ENCODE results near the gene RAPGEF3.

RAPGEF3 gene

GRCh38 chr12:47736877-47737676, 21.6 kb downstream of the RAPGEF3 start:
- H3K27me3 ChIP-seq = no peaks in the 10 kb centered on the region
- H3K36me3 ChIP-seq = no peaks in the 10 kb centered on the region
- DNase-seq = peak; percentile 52
- H3K9me3 ChIP-seq = no peaks in the 10 kb centered on the region
- H3K4me1 ChIP-seq = peaks cover 10% of the 10 kb centered on the region
- TF ChIP-seq, protein P1, sequence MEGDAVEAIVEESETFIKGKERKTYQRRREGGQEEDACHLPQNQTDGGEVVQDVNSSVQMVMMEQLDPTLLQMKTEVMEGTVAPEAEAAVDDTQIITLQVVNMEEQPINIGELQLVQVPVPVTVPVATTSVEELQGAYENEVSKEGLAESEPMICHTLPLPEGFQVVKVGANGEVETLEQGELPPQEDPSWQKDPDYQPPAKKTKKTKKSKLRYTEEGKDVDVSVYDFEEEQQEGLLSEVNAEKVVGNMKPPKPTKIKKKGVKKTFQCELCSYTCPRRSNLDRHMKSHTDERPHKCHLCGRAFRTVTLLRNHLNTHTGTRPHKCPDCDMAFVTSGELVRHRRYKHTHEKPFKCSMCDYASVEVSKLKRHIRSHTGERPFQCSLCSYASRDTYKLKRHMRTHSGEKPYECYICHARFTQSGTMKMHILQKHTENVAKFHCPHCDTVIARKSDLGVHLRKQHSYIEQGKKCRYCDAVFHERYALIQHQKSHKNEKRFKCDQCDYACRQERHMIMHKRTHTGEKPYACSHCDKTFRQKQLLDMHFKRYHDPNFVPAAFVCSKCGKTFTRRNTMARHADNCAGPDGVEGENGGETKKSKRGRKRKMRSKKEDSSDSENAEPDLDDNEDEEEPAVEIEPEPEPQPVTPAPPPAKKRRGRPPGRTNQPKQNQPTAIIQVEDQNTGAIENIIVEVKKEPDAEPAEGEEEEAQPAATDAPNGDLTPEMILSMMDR (IDR thresholded peaks at IDR 0.05; ENCODE audit: low read depth, low read length) = no peak
- no peak overlapping the region for H3K4me3 ChIP-seq (ENCODE audit: low read depth, low read length)

DNA sequence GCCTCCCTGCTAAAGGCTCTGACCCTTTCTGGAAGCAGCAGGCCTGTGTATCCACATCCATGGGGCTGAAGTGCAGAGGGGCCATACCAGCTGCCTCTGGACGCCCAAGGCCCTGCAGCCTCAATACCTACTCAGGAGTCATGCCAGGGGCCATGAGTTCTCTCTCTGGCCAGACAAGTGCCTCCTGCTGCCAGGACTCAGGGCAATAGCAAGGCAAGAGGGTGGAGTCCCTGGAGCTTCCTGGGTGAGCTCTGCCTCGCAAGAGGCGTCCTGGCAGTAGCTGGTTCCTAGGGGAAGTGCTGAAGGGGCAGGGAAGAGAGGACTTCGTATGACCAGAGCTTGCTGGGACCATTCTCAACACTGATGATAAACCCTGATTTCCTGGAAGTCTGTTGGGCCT, 22.5 kb downstream of the RAPGEF3 start:
- DNase-seq = no peak
- Histone ChIP-seq H3K4me1 (peaks cover 9% of the 10 kb centered on the region), H3K4me3 (ENCODE audit: low read depth, low read length) (no peak overlapping the region), H3K27me3 (no peaks in the 10 kb centered on the region), H3K36me3 (no peaks in the 10 kb centered on the region), H3K9me3 (no peaks in the 10 kb centered on the region)
- TF ChIP-seq, protein P1 (IDR thresholded peaks at IDR 0.05; ENCODE audit: low read depth, low read length) = no peak

DNA sequence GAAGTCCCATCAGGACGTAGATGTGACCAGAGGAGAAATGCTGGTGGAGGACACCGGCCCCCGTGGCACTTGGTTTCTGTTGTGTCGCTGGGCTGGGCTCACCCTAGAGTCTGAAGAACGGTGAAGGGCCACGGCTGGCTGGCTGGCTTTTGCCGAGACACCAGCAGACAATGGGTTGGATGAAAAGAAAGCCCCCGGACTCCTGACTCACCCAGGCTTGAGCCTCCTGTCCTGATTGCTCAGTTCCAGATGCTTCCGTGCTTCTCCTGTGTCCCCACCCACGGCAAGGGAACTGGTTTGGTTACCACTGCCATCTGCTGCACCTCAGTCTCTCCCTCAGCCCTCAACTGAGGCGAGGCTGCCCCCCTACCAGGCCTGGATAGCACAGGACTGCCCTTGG, 23.0 kb downstream of the RAPGEF3 start:
- Histone ChIP-seq H3K27me3 (no peaks in the 10 kb centered on the region), H3K9me3 (no peaks in the 10 kb centered on the region), H3K36me3 (no peaks in the 10 kb centered on the region), H3K4me1 (peaks cover 5% of the 10 kb centered on the region), H3K4me3 (ENCODE audit: low read depth, low read length) (no peak overlapping the region)
- no peak for DNase-seq
- TF ChIP-seq, protein P1 (IDR thresholded peaks at IDR 0.05; ENCODE audit: low read depth, low read length) = no peak

- Histone ChIP-seq H3K4me3 (ENCODE audit: low read depth, low read length) (no peak overlapping the region), H3K27me3 (no peaks in the 10 kb centered on the region), H3K9me3 (no peaks in the 10 kb centered on the region), H3K36me3 (no peaks in the 10 kb centered on the region), H3K4me1 (peaks cover 5% of the 10 kb centered on the region)
- no peak for DNase-seq
- TF ChIP-seq, protein P1 (IDR thresholded peaks at IDR 0.05; ENCODE audit: low read depth, low read length) = no peak
Measured at GRCh38 chr12:47734725-47735480, 23.8 kb downstream of the RAPGEF3 start.

DNA sequence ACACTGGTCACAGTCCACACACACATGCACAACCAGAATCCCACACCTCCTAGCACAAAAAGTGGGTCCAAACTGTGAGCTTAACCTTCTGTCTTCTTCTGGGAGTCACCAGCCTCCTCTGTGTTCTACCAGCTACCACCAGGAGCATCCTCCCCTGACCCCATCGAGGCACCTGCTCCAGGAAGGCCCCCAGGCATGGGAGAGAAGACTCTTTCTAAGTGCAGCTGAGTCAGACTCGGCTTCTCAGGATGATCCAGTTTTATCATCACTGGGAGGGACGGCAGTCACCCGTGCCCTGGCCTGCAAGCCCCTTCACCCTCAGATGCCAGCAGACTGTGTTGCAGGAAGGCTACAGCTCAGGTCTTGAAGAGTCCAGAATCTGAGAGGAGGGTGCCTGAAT, 25.5 kb downstream of the RAPGEF3 start:
- Histone ChIP-seq H3K27me3 (no peaks in the 10 kb centered on the region), H3K9me3 (no peaks in the 10 kb centered on the region), H3K4me1 (peaks cover 5% of the 10 kb centered on the region), H3K4me3 (ENCODE audit: low read depth, low read length) (no peak overlapping the region), H3K36me3 (no peaks in the 10 kb centered on the region)
- TF ChIP-seq, protein P1 (IDR thresholded peaks at IDR 0.05; ENCODE audit: low read depth, low read length) = no peak
- no peak for DNase-seq

GRCh38 chr12:47732504-47732903, 26.2 kb downstream of the RAPGEF3 start:
- Histone ChIP-seq H3K9me3 (no peaks in the 10 kb centered on the region), H3K36me3 (no peaks in the 10 kb centered on the region), H3K27me3 (no peaks in the 10 kb centered on the region), H3K4me1 (peaks cover 5% of the 10 kb centered on the region), H3K4me3 (ENCODE audit: low read depth, low read length) (no peak overlapping the region)
- no peak for DNase-seq
- TF ChIP-seq, protein P1 (IDR thresholded peaks at IDR 0.05; ENCODE audit: low read depth, low read length) = no peak
